ENCODE measurements around the gene HSPG2. TPM values are rescaled to one million over a fixed set of nuclear protein-coding genes. Genes with fewer than 3 reads are reported as not detected.
"Not testable (repeated sequence)": the region's sequence is repeated elsewhere in the genome, so short reads cannot be mapped to it uniquely, and the experiment has no call there.

HSPG2 gene
- total and polyA plus RNA-seq, 10 donors: 14.4 to 395 (median 151) TPM

DNA sequence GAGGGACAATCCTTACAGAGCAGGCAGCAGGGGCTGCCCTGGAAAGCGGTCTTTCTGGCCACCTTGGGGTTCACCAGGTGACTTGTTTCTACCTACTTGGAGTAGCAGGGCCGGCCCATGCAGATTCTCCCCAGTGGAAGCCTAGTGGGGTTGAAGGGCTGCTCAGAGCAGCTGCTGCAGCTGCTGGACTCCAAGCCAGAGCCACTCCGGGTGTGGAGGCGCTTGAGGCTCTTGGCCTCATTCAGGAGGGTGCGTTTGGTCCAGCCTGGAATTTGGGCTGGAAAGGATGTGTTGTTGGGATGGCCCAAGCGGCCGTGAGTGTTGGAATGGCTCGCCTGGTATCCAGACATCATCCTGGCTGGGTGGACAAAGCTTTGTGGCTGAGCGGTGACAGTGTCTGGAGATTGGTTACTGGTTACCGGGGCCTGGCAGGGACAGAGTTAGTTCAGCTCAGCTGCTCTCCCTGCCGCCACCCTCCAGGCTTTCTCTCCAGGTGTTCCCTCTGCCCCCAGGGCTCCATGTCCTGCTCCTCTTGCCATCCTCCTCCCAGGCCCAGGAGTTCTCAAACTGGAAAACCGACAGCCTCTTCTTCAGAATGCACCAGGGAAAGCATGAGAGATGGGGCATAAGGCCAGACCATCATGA lies 14.2 kb upstream of the HSPG2 start:
- no peak for DNase-seq
- no peak overlapping the region for H3K4me3 ChIP-seq
- 80 to 96% (median 87%) methylated on average over 5 to 12 of the region's 12 CpGs for WGBS, 5 donors
- H3K27ac ChIP-seq: no peak overlapping the region
- H3K36me3 ChIP-seq: no peaks in the 10 kb centered on the region
- intact Hi-C loops (cut with DNase I; ENCODE audit: low total_unique reads): no loop called here
- peaks cover 4 to 25% (median 16%) of the 10 kb centered on the region in 6 donors for H3K4me1 ChIP-seq
- no peaks in the 10 kb centered on the region for H3K27me3 ChIP-seq (replicated peaks in 1 of 7)
- TF ChIP-seq, protein P1, sequence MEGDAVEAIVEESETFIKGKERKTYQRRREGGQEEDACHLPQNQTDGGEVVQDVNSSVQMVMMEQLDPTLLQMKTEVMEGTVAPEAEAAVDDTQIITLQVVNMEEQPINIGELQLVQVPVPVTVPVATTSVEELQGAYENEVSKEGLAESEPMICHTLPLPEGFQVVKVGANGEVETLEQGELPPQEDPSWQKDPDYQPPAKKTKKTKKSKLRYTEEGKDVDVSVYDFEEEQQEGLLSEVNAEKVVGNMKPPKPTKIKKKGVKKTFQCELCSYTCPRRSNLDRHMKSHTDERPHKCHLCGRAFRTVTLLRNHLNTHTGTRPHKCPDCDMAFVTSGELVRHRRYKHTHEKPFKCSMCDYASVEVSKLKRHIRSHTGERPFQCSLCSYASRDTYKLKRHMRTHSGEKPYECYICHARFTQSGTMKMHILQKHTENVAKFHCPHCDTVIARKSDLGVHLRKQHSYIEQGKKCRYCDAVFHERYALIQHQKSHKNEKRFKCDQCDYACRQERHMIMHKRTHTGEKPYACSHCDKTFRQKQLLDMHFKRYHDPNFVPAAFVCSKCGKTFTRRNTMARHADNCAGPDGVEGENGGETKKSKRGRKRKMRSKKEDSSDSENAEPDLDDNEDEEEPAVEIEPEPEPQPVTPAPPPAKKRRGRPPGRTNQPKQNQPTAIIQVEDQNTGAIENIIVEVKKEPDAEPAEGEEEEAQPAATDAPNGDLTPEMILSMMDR (IDR thresholded peaks at IDR 0.05 in 8 of 11, conservative IDR thresholded peaks at IDR 0.05 in 3 of 11): no peak
- TF ChIP-seq POLR2A (IDR thresholded peaks at IDR 0.05): no peak
- no peak for TF ChIP-seq POLR2AphosphoS5 (IDR thresholded peaks at IDR 0.05)
- no peaks in the 10 kb centered on the region for H3K9me3 ChIP-seq

DNA sequence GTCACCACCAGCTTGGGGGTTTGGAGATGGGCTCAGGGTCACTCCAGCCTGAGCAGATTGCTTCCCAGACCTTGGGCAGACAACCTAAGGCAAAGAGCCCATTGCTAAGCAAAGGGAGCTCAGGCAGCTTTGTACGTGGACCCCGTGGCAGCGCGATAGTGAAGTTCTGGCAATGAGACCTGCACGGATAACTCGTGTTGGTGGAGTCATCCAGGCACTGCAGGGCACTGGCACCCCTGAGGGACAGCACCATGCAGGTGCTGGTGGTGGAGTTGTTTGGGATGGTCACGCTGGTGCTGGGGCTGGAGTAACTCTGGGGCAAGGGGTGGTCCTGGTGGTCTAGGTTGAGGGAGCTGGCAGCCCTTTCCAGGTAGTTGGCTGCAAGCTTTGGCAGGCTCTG lies 13.6 kb upstream of the HSPG2 start:
- no peaks in the 10 kb centered on the region for H3K36me3 ChIP-seq

DNA sequence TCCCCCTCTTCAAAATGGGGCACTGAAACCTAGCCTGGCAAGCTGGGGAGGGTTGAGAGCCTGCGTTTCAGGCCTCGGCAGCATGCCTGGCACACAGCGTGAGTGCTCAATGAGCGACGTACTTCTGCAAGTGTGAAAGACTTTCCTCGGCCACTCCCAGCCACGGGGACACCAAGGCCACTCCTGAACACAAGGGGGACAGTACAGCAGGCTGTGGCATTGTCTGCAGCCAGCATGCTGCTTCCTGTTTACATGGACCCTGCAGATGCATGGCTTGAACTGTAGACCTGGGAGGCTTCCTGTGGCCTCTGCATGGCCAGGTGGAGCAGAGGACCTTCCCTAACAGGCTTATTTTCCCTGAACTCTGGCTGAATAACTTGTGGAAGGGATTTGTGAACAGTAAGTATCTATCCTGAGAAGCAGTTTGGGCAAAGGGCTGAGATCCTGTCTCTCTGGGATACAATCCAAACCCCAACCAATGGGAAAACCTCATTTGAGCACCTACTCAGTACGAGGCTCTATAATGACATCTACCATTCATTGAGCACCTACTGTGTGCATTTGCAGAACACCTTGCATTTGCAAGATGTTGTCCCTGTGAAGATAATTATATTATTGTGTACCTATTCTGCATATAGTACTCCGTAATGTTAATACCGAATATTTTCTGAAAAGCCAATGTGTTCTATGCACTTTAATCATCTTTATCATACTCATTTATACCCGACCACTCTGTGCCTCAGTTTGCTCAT lies 9.9 kb upstream of the HSPG2 start:
- 52 to 72% (median 61%) methylated on average over 10 to 11 of the region's 11 CpGs for whole genome bisulfite sequencing, 5 donors
- Histone ChIP-seq H3K9me3 (no peaks in the 10 kb centered on the region), H3K27me3 (replicated peaks in 1 of 7) (no peaks in the 10 kb centered on the region), H3K4me1 (peaks cover 0 to 21% (median 7%) of the 10 kb centered on the region in 6 donors), H3K4me3 (no peak overlapping the region), H3K27ac (peak overlapping the region in 5 of 8 donors; percentile 13 to 58 (median 36)), H3K36me3 (no peaks in the 10 kb centered on the region)
- DNase-seq: no peak
- intact Hi-C loops (cut with DNase I; ENCODE audit: low total_unique reads): no loop called here
- TF ChIP-seq, protein P1 (IDR thresholded peaks at IDR 0.05 in 8 of 11, conservative IDR thresholded peaks at IDR 0.05 in 3 of 11): peak in 2 of 11 experiments; percentile 16 to 29
- TF ChIP-seq POLR2A (IDR thresholded peaks at IDR 0.05): no peak
- TF ChIP-seq POLR2AphosphoS5 (IDR thresholded peaks at IDR 0.05): peak; percentile 64 to 88 (median 73)

More for the DNA sequence above, 13.6 kb upstream of the HSPG2 start:
- Histone ChIP-seq H3K4me3 (no peak overlapping the region), H3K9me3 (no peaks in the 10 kb centered on the region), H3K4me1 (peaks cover 0 to 19% (median 10%) of the 10 kb centered on the region in 6 donors), H3K27me3 (replicated peaks in 1 of 7) (no peaks in the 10 kb centered on the region), H3K27ac (no peak overlapping the region)
- DNase-seq: no peak
- intact Hi-C loops (cut with DNase I; ENCODE audit: low total_unique reads): no loop called here
- 93 to 97% (median 95%) methylated on average over 7 of the region's 7 CpGs for WGBS, 5 donors
- TF ChIP-seq POLR2AphosphoS5 (IDR thresholded peaks at IDR 0.05): no peak
- TF ChIP-seq, protein P1 (IDR thresholded peaks at IDR 0.05 in 8 of 11, conservative IDR thresholded peaks at IDR 0.05 in 3 of 11): no peak

DNA sequence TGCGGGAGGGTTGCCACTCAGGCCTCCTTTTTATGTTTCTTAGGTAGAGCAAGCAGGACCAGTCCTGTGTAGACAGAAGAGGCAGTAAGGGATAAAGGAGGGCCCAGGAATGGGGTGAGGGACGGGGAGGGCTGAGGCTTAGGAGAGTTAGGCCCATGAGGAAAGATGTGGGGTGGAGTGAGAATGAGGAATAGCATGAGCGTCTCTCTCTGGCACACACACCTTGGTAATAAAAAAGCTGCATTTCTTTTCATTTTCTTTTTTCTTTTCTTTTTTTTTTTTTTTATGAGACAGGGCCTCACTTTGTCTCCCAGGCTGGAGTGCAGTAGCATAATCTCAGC lies 7.6 kb upstream of the HSPG2 start:
- Histone ChIP-seq H3K9me3 (no peaks in the 10 kb centered on the region), H3K36me3 (no peaks in the 10 kb centered on the region), H3K4me3 (no peak overlapping the region), H3K27ac (no peak overlapping the region), H3K27me3 (replicated peaks in 1 of 7) (no peaks in the 10 kb centered on the region), H3K4me1 (peaks cover 3 to 28% (median 12%) of the 10 kb centered on the region in 6 donors)
- DNase-seq: no peak
- intact Hi-C loops (cut with DNase I; ENCODE audit: low total_unique reads): no loop called here
- TF ChIP-seq, protein P1 (IDR thresholded peaks at IDR 0.05 in 8 of 11, conservative IDR thresholded peaks at IDR 0.05 in 3 of 11): no peak
- TF ChIP-seq POLR2AphosphoS5 (IDR thresholded peaks at IDR 0.05) (no peak), POLR2A (IDR thresholded peaks at IDR 0.05) (no peak)
- 58 to 92% (median 72%) methylated on average over 3 of the region's 3 CpGs for WGBS, 5 donors

DNA sequence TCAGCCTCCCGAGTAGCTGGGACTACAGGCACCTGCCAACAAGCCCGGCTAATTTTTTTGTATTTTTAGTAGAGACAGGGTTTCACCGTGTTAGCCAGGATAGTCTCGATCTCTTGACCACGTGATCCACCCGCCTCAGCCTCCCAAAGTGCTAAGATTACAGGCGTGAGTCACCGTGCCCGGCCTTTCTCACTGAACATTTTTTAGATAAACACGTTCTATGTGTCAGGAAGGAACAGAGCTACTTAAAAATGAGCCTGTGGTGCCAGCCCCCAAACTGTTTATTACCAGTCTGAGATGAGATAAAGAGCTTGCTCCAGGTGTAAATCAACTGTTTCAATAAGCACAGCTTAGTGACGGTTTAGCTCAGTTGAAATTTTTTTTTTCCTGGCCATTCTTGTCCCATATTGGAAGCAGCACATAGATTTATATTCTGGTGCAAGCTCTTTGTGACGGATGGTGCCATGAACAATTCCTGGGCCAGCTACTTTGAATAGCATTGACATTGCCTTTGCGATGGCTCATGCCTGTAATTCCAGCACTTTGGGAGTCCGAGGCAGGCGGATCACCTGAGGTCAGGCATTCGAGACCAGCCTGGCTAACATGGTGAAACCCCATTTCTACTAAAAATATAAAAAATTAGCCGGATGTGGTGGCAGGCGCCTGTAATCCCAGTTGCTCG lies 6.0 kb upstream of the HSPG2 start:
- H3K27ac ChIP-seq; intact Hi-C loops (cut with DNase I; ENCODE audit: low total_unique reads); DNase-seq; H3K27me3 ChIP-seq (replicated peaks in 1 of 7); H3K4me3 ChIP-seq; H3K36me3 ChIP-seq; H3K9me3 ChIP-seq: not testable (repeated sequence)
- H3K4me1 ChIP-seq: peaks cover 8 to 44% (median 28%) of the 10 kb centered on the region in 6 donors
- WGBS, 5 donors: 68 to 88% (median 78%) methylated on average over 19 of the region's 19 CpGs

Data from spleen (tissue), 11 donors.